Mesenchymal stem cell (in vitro differentiated cells and primary cell): ENCODE results near the gene LMOD2.

Experiments
- DNase-seq: peaks from one replicate; pipeline ENCODE4 v3.0.0-alpha.2; 2013
- H2AFZ ChIP-seq: one replicate; pipeline ENCODE4 v1.6.1; 2013; ENCODE audit warnings: low read depth, mild to moderate bottlenecking, control low read depth, inconsistent platforms, low read length, moderate library complexity
- H2AK5ac ChIP-seq: 2 replicates; pipeline ENCODE4 v1.6.1; 2013; ENCODE audit warnings: low read length, moderate library complexity, mild to moderate bottlenecking, inconsistent platforms; ENCODE audit not compliant: severe bottlenecking
- H2BK120ac ChIP-seq: one replicate; pipeline ENCODE4 v1.6.1; 2013; ENCODE audit warnings: low read depth, mild to moderate bottlenecking, inconsistent platforms, low read length, moderate library complexity
- H2BK12ac ChIP-seq, 2 experiments: one replicate each; pipeline ENCODE4 v1.6.1; 2013; ENCODE audit warnings: inconsistent platforms in 2 of 2, low read length in 2 of 2, mild to moderate bottlenecking in 2 of 2, moderate library complexity in 2 of 2, control low read depth in 1 of 2
- H2BK15ac ChIP-seq: one replicate; pipeline ENCODE4 v1.6.1; 2013; ENCODE audit warnings: mild to moderate bottlenecking, low read depth, inconsistent platforms; ENCODE audit not compliant: poor library complexity, severe bottlenecking
- H2BK5ac ChIP-seq: 2 replicates; pipeline ENCODE4 v1.6.1; 2013; ENCODE audit warnings: low read depth, mild to moderate bottlenecking, low read length, control low read depth, inconsistent platforms; ENCODE audit not compliant: poor library complexity, severe bottlenecking
- H3K14ac ChIP-seq, 2 experiments: one replicate each; pipeline ENCODE4 v1.6.1; 2013; ENCODE audit warnings: inconsistent platforms in 2 of 2, low read length in 2 of 2, control low read depth in 1 of 2, mild to moderate bottlenecking in 1 of 2, moderate library complexity in 1 of 2
- H3K18ac ChIP-seq, 2 experiments: one replicate each; pipeline ENCODE4 v1.6.1; 2013; ENCODE audit warnings: inconsistent platforms in 2 of 2, low read length in 2 of 2, control low read depth in 1 of 2, low read depth in 1 of 2, mild to moderate bottlenecking in 1 of 2
- H3K23ac ChIP-seq, 2 experiments: one replicate each; pipeline ENCODE4 v1.6.1; 2013; ENCODE audit warnings: inconsistent platforms in 2 of 2, low read length in 2 of 2, mild to moderate bottlenecking in 2 of 2, moderate library complexity in 2 of 2, control low read depth in 1 of 2
- H3K27ac ChIP-seq: 2 replicates; pipeline ENCODE4 v1.5.1; 2013; ENCODE audit warnings: mild to moderate bottlenecking, moderate library complexity, low read length, control low read depth, inconsistent platforms; ENCODE audit not compliant: poor library complexity, severe bottlenecking
- H3K27me3 ChIP-seq, 2 experiments: 2 replicates each; pipeline versions ENCODE4 v1.6.1 to v1.7.0; 2013; ENCODE audit warnings: low read length in 2 of 2, mild to moderate bottlenecking in 2 of 2, moderate library complexity in 2 of 2, control low read depth in 1 of 2, inconsistent platforms in 1 of 2; ENCODE audit not compliant: control insufficient read depth in 1 of 2, insufficient read depth in 1 of 2
- H3K36me3 ChIP-seq, 2 experiments: 2 replicates each; pipeline versions ENCODE4 v1.6.1 to v1.7.0; 2013; ENCODE audit warnings: low read length in 2 of 2, control low read depth in 1 of 2, inconsistent platforms in 1 of 2, low read depth in 1 of 2, mild to moderate bottlenecking in 1 of 2; ENCODE audit not compliant: insufficient read depth in 2 of 2, control insufficient read depth in 1 of 2
- H3K4ac ChIP-seq, 2 experiments: one replicate each; pipeline ENCODE4 v1.6.1; 2013; ENCODE audit warnings: inconsistent platforms in 2 of 2, low read length in 2 of 2, mild to moderate bottlenecking in 2 of 2, moderate library complexity in 2 of 2, control low read depth in 1 of 2, low read depth in 1 of 2
- H3K4me1 ChIP-seq: 2 replicates; pipeline ENCODE4 v1.6.1; 2013; ENCODE audit warnings: low read depth, low read length, control low read depth; ENCODE audit not compliant: control insufficient read depth, insufficient read depth
- H3K4me2 ChIP-seq: 2 replicates; pipeline ENCODE4 v1.6.1; 2013; ENCODE audit warnings: low read length, mild to moderate bottlenecking, inconsistent platforms; ENCODE audit not compliant: poor library complexity, severe bottlenecking
- H3K4me3 ChIP-seq, 2 experiments: 2 replicates each; pipeline versions ENCODE4 v1.5.1 to v1.7.0; 2013; ENCODE audit warnings: low read length in 2 of 2, mild to moderate bottlenecking in 2 of 2, control low read depth in 1 of 2, low read depth in 1 of 2; ENCODE audit not compliant: insufficient read depth in 1 of 2
- H3K79me1 ChIP-seq: replicated peaks from 2 replicates; pipeline ENCODE4 v1.6.1; 2013; ENCODE audit warnings: mild to moderate bottlenecking, control low read depth, low read length, inconsistent platforms; ENCODE audit not compliant: poor library complexity, severe bottlenecking
- H3K9ac ChIP-seq: 2 replicates; pipeline ENCODE4 v1.7.0; 2013; ENCODE audit warnings: mild to moderate bottlenecking, low read length, moderate library complexity
- H3K9me3 ChIP-seq: 2 replicates; pipeline ENCODE4 v1.7.0; 2013; ENCODE audit warnings: mild to moderate bottlenecking, low read length; ENCODE audit not compliant: control insufficient read depth
- H4K8ac ChIP-seq: one replicate; pipeline ENCODE4 v1.6.1; 2013; ENCODE audit warnings: inconsistent platforms, mild to moderate bottlenecking, low read length, moderate library complexity
- H4K91ac ChIP-seq: one replicate; pipeline ENCODE4 v1.6.1; 2013; ENCODE audit warnings: mild to moderate bottlenecking, low read length, inconsistent platforms
- WGBS: methylation state at CpG from one replicate; pipeline ENCODE4 v1.1.7; 2013; ENCODE audit warnings: mixed read lengths; 5-methylcytosine and 5-hydroxymethylcytosine counted together

Gene LMOD2

GRCh38 chr7:123628829-123629228, 26.8 kb upstream of the LMOD2 start:
- H4K8ac ChIP-seq = no peak overlapping the region
- H3K9ac ChIP-seq = no peak overlapping the region
- H3K4me3 ChIP-seq = no peak overlapping the region
- H3K4me1 ChIP-seq = peaks cover 2% of the 10 kb centered on the region
- H3K4me2 ChIP-seq = no peak overlapping the region
- H3K23ac ChIP-seq = no peak overlapping the region
- no peak overlapping the region for H3K4ac ChIP-seq
- no peaks in the 10 kb centered on the region for H3K36me3 ChIP-seq
- H2BK5ac ChIP-seq = no peak overlapping the region
- no peak overlapping the region for H2BK15ac ChIP-seq
- no peak overlapping the region for H3K14ac ChIP-seq
- H3K27me3 ChIP-seq = no peaks in the 10 kb centered on the region
- H2BK12ac ChIP-seq = no peak overlapping the region
- H2AFZ ChIP-seq = no peak overlapping the region
- H3K27ac ChIP-seq = no peak overlapping the region
- H2AK5ac ChIP-seq = no peak overlapping the region
- no peak for DNase-seq
- no peak overlapping the region for H4K91ac ChIP-seq
- no peak overlapping the region for H2BK120ac ChIP-seq
- H3K79me1 ChIP-seq = no peaks in the 10 kb centered on the region
- no peak overlapping the region for H3K18ac ChIP-seq
- WGBS = 100% methylated on average over 5 of the region's 5 CpGs
- H3K9me3 ChIP-seq = no peaks in the 10 kb centered on the region

GRCh38 chr7:123629281-123629680, 26.4 kb upstream of the LMOD2 start:
- H3K27me3 ChIP-seq = no peaks in the 10 kb centered on the region
- no peak overlapping the region for H4K91ac ChIP-seq
- WGBS = no CpG with 5 or more reads among the region's 1 CpG
- no peak overlapping the region for H3K14ac ChIP-seq
- H2BK120ac ChIP-seq = no peak overlapping the region
- no peaks in the 10 kb centered on the region for H3K36me3 ChIP-seq
- no peak overlapping the region for H3K27ac ChIP-seq
- H3K4me3 ChIP-seq = no peak overlapping the region
- H3K4me2 ChIP-seq = no peak overlapping the region
- no peak overlapping the region for H3K18ac ChIP-seq
- no peak overlapping the region for H2BK5ac ChIP-seq
- no peak overlapping the region for H2AK5ac ChIP-seq
- H3K4ac ChIP-seq = no peak overlapping the region
- no peak overlapping the region for H3K9ac ChIP-seq
- no peak overlapping the region for H2AFZ ChIP-seq
- no peak overlapping the region for H4K8ac ChIP-seq
- peaks cover 2% of the 10 kb centered on the region for H3K4me1 ChIP-seq
- no peak overlapping the region for H2BK12ac ChIP-seq
- no peak overlapping the region for H2BK15ac ChIP-seq
- no peak overlapping the region for H3K23ac ChIP-seq
- no peaks in the 10 kb centered on the region for H3K9me3 ChIP-seq
- no peaks in the 10 kb centered on the region for H3K79me1 ChIP-seq
- DNase-seq = no peak

- Histone ChIP-seq H4K91ac (no peak overlapping the region), H2BK15ac (no peak overlapping the region), H3K4ac (no peak overlapping the region), H3K36me3 (no peaks in the 10 kb centered on the region), H3K18ac (no peak overlapping the region), H2AK5ac (no peak overlapping the region), H3K27me3 (no peaks in the 10 kb centered on the region), H2AFZ (no peak overlapping the region), H4K8ac (no peak overlapping the region), H3K4me3 (no peak overlapping the region), H2BK120ac (no peak overlapping the region), H3K14ac (no peak overlapping the region), H2BK5ac (no peak overlapping the region), H2BK12ac (no peak overlapping the region), H3K23ac (no peak overlapping the region), H3K9me3 (no peaks in the 10 kb centered on the region), H3K9ac (no peak overlapping the region), H3K79me1 (no peaks in the 10 kb centered on the region), H3K4me2 (no peak overlapping the region), H3K27ac (no peak overlapping the region), H3K4me1 (peaks cover 2% of the 10 kb centered on the region)
- DNase-seq = no peak
- 78% methylated on average over 1 of the region's 2 CpGs for WGBS
Observed at GRCh38 chr7:123632808-123633207, 22.9 kb upstream of the LMOD2 start.

GRCh38 chr7:123633553-123633952, 22.1 kb upstream of the LMOD2 start:
- Histone ChIP-seq H3K9ac (no peak overlapping the region), H3K14ac (no peak overlapping the region), H3K4me2 (peak overlapping the region; percentile 63), H4K91ac (no peak overlapping the region), H2AK5ac (no peak overlapping the region), H2BK15ac (no peak overlapping the region), H3K9me3 (no peaks in the 10 kb centered on the region), H2AFZ (no peak overlapping the region), H2BK12ac (no peak overlapping the region), H3K27me3 (no peaks in the 10 kb centered on the region), H3K4me1 (peaks cover 2% of the 10 kb centered on the region), H3K4me3 (no peak overlapping the region), H3K79me1 (no peaks in the 10 kb centered on the region), H3K23ac (no peak overlapping the region), H3K4ac (no peak overlapping the region), H4K8ac (no peak overlapping the region), H2BK5ac (no peak overlapping the region), H3K36me3 (no peaks in the 10 kb centered on the region), H3K18ac (no peak overlapping the region), H2BK120ac (no peak overlapping the region), H3K27ac (peak overlapping the region; percentile 66)
- WGBS = 6% methylated on average over 7 of the region's 7 CpGs
- peak; percentile 48 for DNase-seq
